Central memory CD8-positive, alpha-beta T cell (primary cell): ENCODE results near the gene INPP5D.
A peak's percentile ranks its signal among the peaks of the same experiment; 100 is the strongest.

Source experiments
- ATAC-seq: fragments of 150-1000 bp; cut with Tn5 transposase; replicated peaks from 2 replicates; pipeline ENCODE4 v1.10.0; 2022; ENCODE audit warnings: mild to moderate bottlenecking, moderate FRiP score, moderate number of reproducible peaks; ENCODE audit not compliant: poor library complexity, severe bottlenecking; ENCODE audit errors: extremely low read depth
- DNase-seq, 2 donors: peaks; one replicate each; pipeline ENCODE4 v3.0.0; 2021; ENCODE audit warnings: low spot score in 2 of 2
- H3K27ac Mint-ChIP-seq: one replicate; pipeline ENCODE4 v1.8.0; 2022; ENCODE audit warnings: low read depth, mild to moderate bottlenecking, moderate library complexity, mixed read lengths
- H3K27me3 Mint-ChIP-seq: one replicate; pipeline ENCODE4 v1.8.0; 2022; ENCODE audit warnings: mixed read lengths
- H3K36me3 Mint-ChIP-seq: one replicate; pipeline ENCODE4 v1.8.0; 2022; ENCODE audit warnings: mild to moderate bottlenecking, moderate library complexity, mixed read lengths; ENCODE audit not compliant: insufficient read depth
- H3K4me1 Mint-ChIP-seq: one replicate; pipeline ENCODE4 v1.8.0; 2022; ENCODE audit warnings: mixed read lengths
- H3K4me3 Mint-ChIP-seq: one replicate; pipeline ENCODE4 v1.8.0; 2022; ENCODE audit warnings: mild to moderate bottlenecking, moderate library complexity, mixed read lengths
- H3K9me3 Mint-ChIP-seq: one replicate; pipeline ENCODE4 v1.8.0; 2022; ENCODE audit warnings: mixed read lengths

Gene INPP5D

GRCh38 chr2:233235977-233236376 is 175.8 kb downstream of the INPP5D start:
- peaks cover 55% of the 10 kb centered on the region for H3K4me1 Mint-ChIP-seq
- DNase-seq (no peak), ATAC-seq (no peak)
- H3K27me3 Mint-ChIP-seq: no peaks in the 10 kb centered on the region
- H3K36me3 Mint-ChIP-seq: peaks cover 5% of the 10 kb centered on the region
- no peak overlapping the region for H3K27ac Mint-ChIP-seq
- no peak overlapping the region for H3K4me3 Mint-ChIP-seq
- H3K9me3 Mint-ChIP-seq: no peaks in the 10 kb centered on the region

DNA sequence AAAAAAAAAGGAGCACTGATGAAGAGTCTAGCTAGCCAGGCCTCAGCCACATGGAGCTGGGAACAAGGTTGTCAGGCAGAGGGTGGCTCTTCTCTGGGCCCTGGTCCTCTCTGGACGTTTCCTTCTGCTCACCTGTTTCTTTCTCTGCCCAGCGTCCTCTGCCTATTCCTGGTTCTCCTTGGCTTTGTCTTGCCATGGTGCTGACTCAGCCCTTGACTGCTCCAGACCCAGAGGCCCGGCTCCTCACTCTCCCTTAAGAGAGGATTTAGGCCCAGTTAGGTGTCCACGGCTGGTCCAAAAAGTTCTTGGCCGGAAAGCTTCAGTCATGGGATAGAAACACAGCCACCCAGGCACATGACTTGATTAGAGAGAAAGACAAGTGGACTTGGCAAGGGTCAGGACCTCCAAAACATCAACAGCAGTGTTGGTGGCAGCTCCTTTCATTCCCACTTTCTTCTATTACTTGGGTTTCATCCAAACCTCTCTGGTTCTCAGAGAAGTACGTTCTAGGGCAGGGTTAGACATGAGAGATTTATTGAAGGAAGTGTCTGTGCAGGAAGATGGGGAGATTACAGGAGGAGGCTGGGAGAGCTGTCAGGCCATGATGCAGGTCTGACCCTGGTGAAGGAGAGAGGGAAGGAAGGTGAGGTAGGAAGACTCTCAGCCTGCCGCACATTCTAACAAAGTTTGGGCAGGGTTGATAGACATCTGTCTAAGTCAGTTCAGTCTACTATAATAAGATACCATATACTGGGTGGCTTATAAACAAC is 176.9 kb downstream of the INPP5D start:
- ATAC-seq (no peak), DNase-seq (no peak)
- Mint-ChIP-seq H3K4me3 (no peak overlapping the region), H3K9me3 (no peaks in the 10 kb centered on the region), H3K27ac (peak overlapping the region; percentile 56), H3K36me3 (peaks cover 7% of the 10 kb centered on the region), H3K27me3 (no peaks in the 10 kb centered on the region), H3K4me1 (peaks cover 61% of the 10 kb centered on the region)

GRCh38 chr2:233240897-233241296 is 180.8 kb downstream of the INPP5D start:
- peak overlapping the region; percentile 56 for H3K4me3 Mint-ChIP-seq
- DNase-seq (no peak), ATAC-seq (peak; percentile 73)
- H3K36me3 Mint-ChIP-seq: peaks cover 7% of the 10 kb centered on the region
- H3K27ac Mint-ChIP-seq: peak overlapping the region; percentile 91
- H3K27me3 Mint-ChIP-seq: no peaks in the 10 kb centered on the region
- no peaks in the 10 kb centered on the region for H3K9me3 Mint-ChIP-seq
- H3K4me1 Mint-ChIP-seq: peaks cover 48% of the 10 kb centered on the region

DNA sequence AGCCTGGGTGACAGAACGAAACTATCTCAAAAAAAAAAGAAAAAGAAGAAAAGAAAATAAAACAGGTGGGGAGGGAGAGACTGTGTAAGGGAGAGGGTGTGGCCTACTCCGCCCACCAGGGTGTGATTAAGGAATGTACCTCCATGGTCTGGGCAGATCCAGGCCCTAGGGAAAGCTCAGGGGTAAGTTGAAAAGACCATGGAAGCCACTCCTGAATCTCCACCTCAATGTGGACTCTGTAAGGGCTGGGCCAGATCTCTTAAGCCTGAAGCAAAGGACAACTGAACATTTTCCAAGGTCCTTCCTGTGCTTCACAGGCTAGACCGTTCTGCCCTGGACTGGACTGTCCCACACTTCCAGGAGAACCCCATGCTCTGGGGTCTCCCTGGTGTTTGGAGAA is 181.7 kb downstream of the INPP5D start:
- DNase-seq: no peak
- Mint-ChIP-seq H3K27ac (peak overlapping the region; percentile 91), H3K4me3 (no peak overlapping the region), H3K27me3 (no peaks in the 10 kb centered on the region), H3K9me3 (no peaks in the 10 kb centered on the region), H3K4me1 (peaks cover 48% of the 10 kb centered on the region), H3K36me3 (peaks cover 7% of the 10 kb centered on the region)
- ATAC-seq: no peak

GRCh38 chr2:233242231-233242927 is 182.2 kb downstream of the INPP5D start:
- H3K27ac Mint-ChIP-seq: no peak overlapping the region
- H3K4me3 Mint-ChIP-seq: no peak overlapping the region

DNA sequence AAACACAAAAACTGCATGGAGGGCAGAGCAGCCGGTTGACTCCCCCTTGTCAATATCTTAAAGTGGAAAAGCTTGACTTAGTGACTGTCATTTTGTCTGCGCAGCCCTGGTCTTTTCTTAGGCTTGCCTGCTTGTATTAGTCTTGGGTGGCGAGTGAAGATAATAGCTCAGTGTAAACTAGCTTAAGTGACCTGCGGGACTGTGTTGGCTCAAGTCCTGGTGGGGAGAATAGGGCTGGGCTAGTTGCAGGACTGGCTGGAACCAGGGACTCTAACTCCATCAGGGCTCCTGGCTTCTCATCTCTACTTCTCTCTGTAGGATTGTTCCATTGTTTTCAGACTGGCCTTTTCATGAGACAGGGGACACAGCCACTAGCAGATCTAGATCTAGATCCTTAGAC is 183.2 kb downstream of the INPP5D start:
- peaks cover 7% of the 10 kb centered on the region for H3K36me3 Mint-ChIP-seq
- H3K4me1 Mint-ChIP-seq: peaks cover 45% of the 10 kb centered on the region
- ATAC-seq (no peak), DNase-seq (no peak)
- no peaks in the 10 kb centered on the region for H3K9me3 Mint-ChIP-seq
- no peak overlapping the region for H3K4me3 Mint-ChIP-seq
- H3K27ac Mint-ChIP-seq: no peak overlapping the region
- H3K27me3 Mint-ChIP-seq: no peaks in the 10 kb centered on the region

More at GRCh38 chr2:233242231-233242927, 182.2 kb downstream of the INPP5D start:
- ATAC-seq (no peak), DNase-seq (no peak)
- Mint-ChIP-seq H3K9me3 (no peaks in the 10 kb centered on the region), H3K27me3 (no peaks in the 10 kb centered on the region), H3K36me3 (peaks cover 7% of the 10 kb centered on the region), H3K4me1 (peaks cover 47% of the 10 kb centered on the region)

DNA sequence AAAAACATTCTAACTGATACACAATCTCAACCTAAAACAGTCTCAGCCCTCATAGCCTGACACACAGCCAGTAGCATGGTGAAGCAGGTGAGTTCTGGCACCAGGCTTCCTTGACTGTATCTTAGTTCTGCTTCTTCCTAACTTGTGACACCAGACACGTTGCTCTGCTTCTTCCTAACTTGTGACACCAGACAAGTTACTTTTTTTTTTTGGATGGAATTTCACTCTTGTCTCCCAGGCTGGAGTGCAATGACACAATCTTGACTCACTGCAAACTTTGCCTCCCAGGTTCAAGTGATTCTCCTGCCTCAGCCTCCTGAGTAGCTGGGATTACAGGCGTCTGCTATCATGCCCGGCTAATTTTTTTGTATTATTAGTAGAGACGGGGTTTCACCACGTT is 184.7 kb downstream of the INPP5D start:
- ATAC-seq: no peak
- no peak overlapping the region for H3K27ac Mint-ChIP-seq
- no peak for DNase-seq

GRCh38 chr2:233245406-233245805 is 185.3 kb downstream of the INPP5D start:
- Mint-ChIP-seq H3K27ac (no peak overlapping the region), H3K36me3 (peaks cover 1% of the 10 kb centered on the region), H3K27me3 (no peaks in the 10 kb centered on the region), H3K9me3 (no peaks in the 10 kb centered on the region), H3K4me3 (no peak overlapping the region), H3K4me1 (peaks cover 37% of the 10 kb centered on the region)
- ATAC-seq (no peak), DNase-seq (no peak)

More for the DNA sequence above, 184.7 kb downstream of the INPP5D start:
- Mint-ChIP-seq H3K4me3 (no peak overlapping the region), H3K4me1 (peaks cover 38% of the 10 kb centered on the region), H3K36me3 (peaks cover 4% of the 10 kb centered on the region), H3K9me3 (no peaks in the 10 kb centered on the region), H3K27me3 (no peaks in the 10 kb centered on the region)

DNA sequence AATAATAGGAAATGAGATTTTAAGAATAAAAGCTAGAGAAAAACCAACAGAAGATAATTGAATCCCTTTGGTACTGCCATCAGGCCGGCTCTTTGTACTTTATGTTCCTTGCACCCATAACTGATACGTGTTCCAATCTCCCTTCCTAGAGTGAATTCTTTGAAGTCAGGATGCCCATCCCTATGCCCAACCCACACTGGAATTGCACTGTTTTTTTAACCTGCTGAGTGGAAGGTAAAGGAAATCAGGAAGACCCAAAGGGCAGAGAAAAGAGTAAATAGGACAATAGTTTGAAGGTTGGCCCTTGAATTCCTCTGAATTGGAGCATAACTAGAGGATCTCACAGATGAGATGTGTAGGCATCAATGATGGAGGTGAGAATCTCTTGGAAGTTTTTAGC is 187.0 kb downstream of the INPP5D start:
- Mint-ChIP-seq H3K4me3 (no peak overlapping the region), H3K4me1 (peaks cover 34% of the 10 kb centered on the region), H3K9me3 (no peaks in the 10 kb centered on the region), H3K27ac (no peak overlapping the region), H3K27me3 (no peaks in the 10 kb centered on the region), H3K36me3 (peaks cover 12% of the 10 kb centered on the region)
- ATAC-seq (no peak), DNase-seq (no peak)

DNA sequence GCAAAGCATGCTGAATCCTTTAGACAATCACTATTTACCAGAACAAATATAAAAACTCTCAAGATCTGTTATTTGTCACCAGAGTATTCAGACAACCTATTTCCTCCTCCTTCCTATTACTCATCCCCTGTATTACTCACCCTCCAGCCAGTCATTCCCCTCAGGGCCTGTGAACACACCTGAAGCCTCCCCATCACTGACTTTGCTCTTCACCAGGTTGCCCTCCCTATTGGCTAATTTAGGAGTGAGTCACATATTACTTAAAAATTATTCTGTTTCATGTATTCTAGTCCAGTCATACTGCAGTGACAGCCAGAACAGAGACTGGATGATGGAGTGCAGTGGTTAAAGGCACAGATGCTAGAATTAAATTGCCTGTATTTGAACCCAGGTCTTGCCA is 187.6 kb downstream of the INPP5D start:
- Mint-ChIP-seq H3K4me3 (no peak overlapping the region), H3K27ac (peak overlapping the region; percentile 90), H3K27me3 (no peaks in the 10 kb centered on the region), H3K4me1 (peaks cover 37% of the 10 kb centered on the region), H3K9me3 (no peaks in the 10 kb centered on the region), H3K36me3 (peaks cover 15% of the 10 kb centered on the region)
- ATAC-seq (no peak), DNase-seq (no peak)

- H3K27ac Mint-ChIP-seq: no peak overlapping the region
Measured at GRCh38 chr2:233248999-233249398, 188.9 kb downstream of the INPP5D start.

DNA sequence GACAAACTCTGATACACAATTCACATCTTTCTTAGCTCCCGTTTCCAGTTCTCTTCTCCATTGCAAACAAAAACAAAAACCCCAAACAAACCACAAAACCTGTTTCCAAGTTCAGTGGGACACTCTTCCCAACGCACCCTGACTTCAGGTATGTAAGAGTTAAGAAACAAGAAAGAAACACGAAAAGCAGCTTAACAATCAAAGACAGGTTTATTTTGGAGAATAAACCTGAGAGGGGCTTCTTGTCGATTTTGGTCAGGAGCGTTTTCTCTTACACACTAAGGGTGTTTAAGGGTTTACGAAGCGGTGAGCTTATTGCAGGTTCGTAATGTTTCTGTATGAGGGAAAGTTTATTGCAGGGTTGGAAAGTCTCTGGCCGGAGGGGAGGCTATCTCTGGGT is 190.4 kb downstream of the INPP5D start:
- Mint-ChIP-seq H3K27ac (peak overlapping the region; percentile 93), H3K9me3 (no peaks in the 10 kb centered on the region), H3K4me3 (peak overlapping the region; percentile 91), H3K27me3 (no peaks in the 10 kb centered on the region), H3K36me3 (peaks cover 26% of the 10 kb centered on the region), H3K4me1 (peaks cover 60% of the 10 kb centered on the region)
- DNase-seq: no peak
- no peak for ATAC-seq

More at GRCh38 chr2:233248999-233249398, 188.9 kb downstream of the INPP5D start:
- Mint-ChIP-seq H3K36me3 (peaks cover 17% of the 10 kb centered on the region), H3K4me1 (peaks cover 49% of the 10 kb centered on the region), H3K27me3 (no peaks in the 10 kb centered on the region), H3K4me3 (no peak overlapping the region), H3K9me3 (no peaks in the 10 kb centered on the region)
- no peak for DNase-seq
- ATAC-seq: no peak

DNA sequence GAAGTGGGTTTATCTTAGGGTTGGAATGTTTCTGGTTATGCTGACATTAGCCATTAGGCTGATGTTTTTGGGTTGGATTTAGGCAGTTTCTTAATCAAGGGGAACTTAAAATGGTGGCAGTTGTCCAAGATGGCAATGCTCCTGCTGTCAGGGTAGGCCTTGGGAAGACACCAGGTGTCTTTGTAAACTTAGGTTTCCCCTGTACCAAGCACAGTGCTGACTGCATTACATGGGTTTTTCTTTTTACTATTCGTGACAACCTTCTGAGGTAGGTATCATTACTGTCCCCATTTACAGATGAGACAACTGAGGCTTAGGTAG is 190.8 kb downstream of the INPP5D start:
- Mint-ChIP-seq H3K27ac (peak overlapping the region; percentile 93), H3K9me3 (no peaks in the 10 kb centered on the region), H3K27me3 (no peaks in the 10 kb centered on the region), H3K4me1 (peaks cover 64% of the 10 kb centered on the region), H3K36me3 (peaks cover 27% of the 10 kb centered on the region), H3K4me3 (peak overlapping the region; percentile 91)
- DNase-seq (no peak), ATAC-seq (peak; percentile 11)
